Chondrocyte (in vitro differentiated cells): ENCODE data around the gene CANT1. TPM values are rescaled to one million over a fixed set of nuclear protein-coding genes. Genes with fewer than 3 reads are reported as not detected.

ENCODE experiments used
- DNase-seq: peaks from one replicate; pipeline ENCODE4 v3.0.0; 2021; ENCODE audit warnings: mixed read lengths, low spot score
- H3K27ac Mint-ChIP-seq: one replicate; pipeline ENCODE4 v1.8.0; 2021; ENCODE audit warnings: mild to moderate bottlenecking, moderate library complexity, mixed read lengths; ENCODE audit not compliant: unreplicated experiment
- H3K27me3 Mint-ChIP-seq: 2 replicates; pipeline ENCODE4 v1.8.0; 2021; ENCODE audit warnings: low read depth, mixed read lengths
- H3K36me3 Mint-ChIP-seq: 2 replicates; pipeline ENCODE4 v1.8.0; 2021; ENCODE audit warnings: low read depth, mixed read lengths
- H3K4me1 Mint-ChIP-seq: 2 replicates; pipeline ENCODE4 v1.8.0; 2021; ENCODE audit warnings: low read depth, mild to moderate bottlenecking, mixed read lengths
- H3K4me3 Mint-ChIP-seq: one replicate; pipeline ENCODE4 v1.8.0; 2021; ENCODE audit warnings: mild to moderate bottlenecking, moderate library complexity, mixed read lengths; ENCODE audit not compliant: unreplicated experiment
- H3K9me3 Mint-ChIP-seq: 2 replicates; pipeline ENCODE4 v1.8.0; 2021; ENCODE audit warnings: low read depth, mixed read lengths
- CTCF ChIP-seq: fragments of 200-600 bp; sonication (generic); IDR thresholded peaks from 2 replicates; pipeline ENCODE4 v1.5.0; 2021; ENCODE audit warnings: antibody characterized with exemption, mild to moderate bottlenecking, moderate library complexity
- total RNA-seq: library from RNA; stranded (reverse); gene quantifications from 3 replicates; pipeline ENCODE4 v1.2.1, GENCODE V29; 2021

Gene CANT1
- total RNA-seq, 1 donor from 2014 or later, result 50.5 TPM

- H3K27me3 Mint-ChIP-seq, result no peaks in the 10 kb centered on the region
- no peaks in the 10 kb centered on the region for H3K9me3 Mint-ChIP-seq
- DNase-seq, result no peak
- TF ChIP-seq CTCF, result no peak
- no peak overlapping the region for H3K27ac Mint-ChIP-seq
- no peak overlapping the region for H3K4me3 Mint-ChIP-seq
- peaks cover 3% of the 10 kb centered on the region for H3K4me1 Mint-ChIP-seq
- H3K36me3 Mint-ChIP-seq, result peaks cover 13% of the 10 kb centered on the region
Observed at GRCh38 chr17:78991906-78992532, 17.5 kb downstream of the CANT1 start.

GRCh38 chr17:78991017-78991738 is 18.4 kb downstream of the CANT1 start:
- Mint-ChIP-seq H3K9me3 (no peaks in the 10 kb centered on the region), H3K4me1 (peaks cover 12% of the 10 kb centered on the region), H3K27ac (no peak overlapping the region), H3K27me3 (no peaks in the 10 kb centered on the region), H3K4me3 (no peak overlapping the region), H3K36me3 (peaks cover 13% of the 10 kb centered on the region)
- no peak for DNase-seq
- no peak for TF ChIP-seq CTCF

GRCh38 chr17:78990349-78991016 is 19.1 kb downstream of the CANT1 start:
- Mint-ChIP-seq H3K27ac (no peak overlapping the region), H3K27me3 (no peaks in the 10 kb centered on the region), H3K4me1 (peaks cover 16% of the 10 kb centered on the region), H3K4me3 (no peak overlapping the region), H3K36me3 (peaks cover 11% of the 10 kb centered on the region), H3K9me3 (no peaks in the 10 kb centered on the region)
- no peak for TF ChIP-seq CTCF
- peak; percentile 79 for DNase-seq

- Mint-ChIP-seq H3K4me3 (no peak overlapping the region), H3K4me1 (peaks cover 16% of the 10 kb centered on the region), H3K9me3 (no peaks in the 10 kb centered on the region), H3K27ac (no peak overlapping the region), H3K27me3 (no peaks in the 10 kb centered on the region), H3K36me3 (peaks cover 9% of the 10 kb centered on the region)
- no peak for DNase-seq
- no peak for TF ChIP-seq CTCF
Observed at GRCh38 chr17:78988152-78988551, 21.4 kb downstream of the CANT1 start.

GRCh38 chr17:78986649-78987328 is 22.8 kb downstream of the CANT1 start:
- peak; percentile 13 for DNase-seq
- Mint-ChIP-seq H3K27ac (peak overlapping the region; percentile 65), H3K9me3 (no peaks in the 10 kb centered on the region), H3K4me3 (peak overlapping the region; percentile 55), H3K4me1 (peaks cover 16% of the 10 kb centered on the region), H3K36me3 (peaks cover 7% of the 10 kb centered on the region), H3K27me3 (no peaks in the 10 kb centered on the region)
- TF ChIP-seq CTCF, result no peak
